ENCODE data around the gene TMEM38A. TPM values are rescaled to one million over a fixed set of nuclear protein-coding genes. Genes with fewer than 3 reads are reported as not detected.

TMEM38A gene
- total and polyA plus RNA-seq, 4 donors = 3.1 to 6.2 (median 3.9) TPM

DNA sequence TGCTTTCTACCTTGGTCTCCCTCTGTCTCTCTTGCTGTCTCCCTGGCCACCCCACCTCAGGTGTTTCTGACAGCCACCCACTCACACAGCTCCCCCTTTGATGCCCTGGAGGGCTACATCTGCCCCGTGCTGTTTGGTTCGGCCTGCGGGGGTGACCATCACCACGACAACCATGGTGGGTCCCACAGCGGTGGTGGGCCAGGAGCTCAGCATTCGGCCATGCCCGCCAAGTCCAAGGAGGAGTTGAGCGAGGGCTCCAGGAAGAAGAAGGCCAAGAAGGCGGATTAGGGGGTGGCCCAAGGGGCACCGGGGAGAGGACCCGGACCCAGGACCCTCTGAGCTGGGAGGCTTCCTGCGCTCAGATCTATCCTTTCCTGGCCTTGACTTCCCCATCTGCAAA is 27.1 kb downstream of the TMEM38A start:
- Histone ChIP-seq H3K9ac (ENCODE audit: low read depth in 1 of 2, low read length in 2 of 2) (no peak overlapping the region), H3K9me3 (ENCODE audit: control insufficient read depth in 4 of 4, low read length in 3 of 4) (no peaks in the 10 kb centered on the region), H3K27ac (ENCODE audit: low read depth in 1 of 2, low read length in 2 of 2) (no peak overlapping the region), H3K4me1 (ENCODE audit: control insufficient read depth in 4 of 4, insufficient read depth in 4 of 4, low read length in 3 of 4) (no peaks in the 10 kb centered on the region), H3K36me3 (ENCODE audit: control insufficient read depth in 4 of 4, insufficient read depth in 3 of 4, low read depth in 1 of 4, low read length in 3 of 4) (no peaks in the 10 kb centered on the region), H3K4me3 (ENCODE audit: low read depth in 1 of 3, low read length in 3 of 3) (no peak overlapping the region), H3K27me3 (ENCODE audit: control insufficient read depth in 4 of 4, insufficient read depth in 4 of 4, low read length in 3 of 4) (no peaks in the 10 kb centered on the region)
- no peak for DNase-seq (ENCODE audit: low spot score)
- TF ChIP-seq JUND (IDR thresholded peaks at IDR 0.05) (no peak), RAD21 (IDR thresholded peaks at IDR 0.05) (no peak)
- 92% methylated on average over 12 of the region's 12 CpGs for WGBS

- Histone ChIP-seq H3K27ac (ENCODE audit: low read depth in 1 of 2, low read length in 2 of 2) (no peak overlapping the region), H3K4me3 (ENCODE audit: low read depth in 1 of 3, low read length in 3 of 3) (no peak overlapping the region), H3K27me3 (ENCODE audit: control insufficient read depth in 4 of 4, insufficient read depth in 4 of 4, low read length in 3 of 4) (no peaks in the 10 kb centered on the region), H3K9me3 (ENCODE audit: control insufficient read depth in 4 of 4, low read length in 3 of 4) (no peaks in the 10 kb centered on the region), H3K4me1 (ENCODE audit: control insufficient read depth in 4 of 4, insufficient read depth in 4 of 4, low read length in 3 of 4) (peaks cover 2 to 6% (median 5%) of the 10 kb centered on the region in 4 donors), H3K36me3 (ENCODE audit: control insufficient read depth in 4 of 4, insufficient read depth in 3 of 4, low read depth in 1 of 4, low read length in 3 of 4) (no peaks in the 10 kb centered on the region), H3K9ac (ENCODE audit: low read depth in 1 of 2, low read length in 2 of 2) (no peak overlapping the region)
- DNase-seq (ENCODE audit: low spot score) = no peak
- 67% methylated on average over 5 of the region's 5 CpGs for WGBS
- TF ChIP-seq HNF4G (IDR thresholded peaks at IDR 0.05) = no peak
- no peak for TF ChIP-seq FOXA2 (IDR thresholded peaks at IDR 0.05)
- TF ChIP-seq HNF4A (conservative IDR thresholded peaks at IDR 0.05) = no peak
- TF ChIP-seq SP1 (IDR thresholded peaks at IDR 0.05) = no peak
- no peak for TF ChIP-seq CTCF (IDR thresholded peaks at IDR 0.05; ENCODE audit: low read depth, low read length, missing input control)
- no peak for TF ChIP-seq GABPA (IDR thresholded peaks at IDR 0.05 in 1 of 2, conservative IDR thresholded peaks at IDR 0.05 in 1 of 2)
- no peak for TF ChIP-seq FOXA1 (IDR thresholded peaks at IDR 0.05)
- TF ChIP-seq, protein P1, sequence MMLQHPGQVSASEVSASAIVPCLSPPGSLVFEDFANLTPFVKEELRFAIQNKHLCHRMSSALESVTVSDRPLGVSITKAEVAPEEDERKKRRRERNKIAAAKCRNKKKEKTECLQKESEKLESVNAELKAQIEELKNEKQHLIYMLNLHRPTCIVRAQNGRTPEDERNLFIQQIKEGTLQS (IDR thresholded peaks at IDR 0.05) = no peak
- no peak for TF ChIP-seq EGR1 (IDR thresholded peaks at IDR 0.05; ENCODE audit: low read depth in 2 of 2)
- no peak for TF ChIP-seq JUND (IDR thresholded peaks at IDR 0.05)
- TF ChIP-seq YY1 (IDR thresholded peaks at IDR 0.05) = no peak
- no peak for TF ChIP-seq REST (IDR thresholded peaks at IDR 0.05)
These were observed 38.0 kb downstream of the TMEM38A start for GRCh38 chr19:16698914-16699313.

DNA sequence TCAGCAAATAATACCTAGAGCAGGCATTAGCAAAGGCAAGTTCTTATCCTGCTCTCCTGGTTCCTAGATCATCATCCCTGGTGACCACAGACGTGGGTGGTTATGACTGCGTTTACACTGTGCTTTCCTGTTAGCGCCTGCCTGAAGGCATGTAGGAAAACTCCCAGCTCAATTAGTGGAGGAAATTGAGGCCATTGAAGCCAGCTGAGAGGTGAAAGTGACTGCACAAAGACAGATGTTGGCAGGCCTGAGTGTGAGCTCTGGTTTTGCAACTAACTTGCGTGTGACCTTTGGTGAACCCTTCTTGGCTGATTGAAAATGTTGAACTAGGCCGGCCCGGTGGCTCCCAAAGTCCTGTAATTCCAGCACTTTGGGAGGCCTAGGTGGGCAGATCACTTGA is 41.2 kb downstream of the TMEM38A start:
- Histone ChIP-seq H3K27ac (ENCODE audit: low read depth in 1 of 2, low read length in 2 of 2) (peak overlapping the region; percentile 20 to 25), H3K9ac (ENCODE audit: low read depth in 1 of 2, low read length in 2 of 2) (no peak overlapping the region), H3K4me1 (ENCODE audit: control insufficient read depth in 4 of 4, insufficient read depth in 4 of 4, low read length in 3 of 4) (peaks cover 2 to 6% (median 5%) of the 10 kb centered on the region in 4 donors), H3K36me3 (ENCODE audit: control insufficient read depth in 4 of 4, insufficient read depth in 3 of 4, low read depth in 1 of 4, low read length in 3 of 4) (no peaks in the 10 kb centered on the region), H3K27me3 (ENCODE audit: control insufficient read depth in 4 of 4, insufficient read depth in 4 of 4, low read length in 3 of 4) (no peaks in the 10 kb centered on the region), H3K9me3 (ENCODE audit: control insufficient read depth in 4 of 4, low read length in 3 of 4) (no peaks in the 10 kb centered on the region), H3K4me3 (ENCODE audit: low read depth in 1 of 3, low read length in 3 of 3) (no peak overlapping the region)
- TF ChIP-seq NR2F2 (IDR thresholded peaks at IDR 0.05) = peak; percentile 72
- peak in 1 of 2 donors; percentile 28 for TF ChIP-seq RAD21 (IDR thresholded peaks at IDR 0.05)
- no peak for TF ChIP-seq FOXA2 (IDR thresholded peaks at IDR 0.05)
- TF ChIP-seq, protein P1 (IDR thresholded peaks at IDR 0.05) = no peak
- TF ChIP-seq YY1 (IDR thresholded peaks at IDR 0.05) = peak; percentile 28
- peak; percentile 86 to 90 for TF ChIP-seq RXRA (IDR thresholded peaks at IDR 0.05)
- no peak for TF ChIP-seq TAF1 (conservative IDR thresholded peaks at IDR 0.05)
- peak; percentile 40 to 68 for TF ChIP-seq HNF4A (conservative IDR thresholded peaks at IDR 0.05)
- TF ChIP-seq SP1 (IDR thresholded peaks at IDR 0.05) = peak; percentile 45
- no peak for DNase-seq (ENCODE audit: low spot score)
- 32% methylated on average over 6 of the region's 6 CpGs for WGBS

Data from liver (tissue), 9 donors.